Esophagus (tissue), 2 donors: Measurements from ENCODE around the gene BTK. TPM values are rescaled to one million over a fixed set of nuclear protein-coding genes. Genes with fewer than 3 reads are reported as not detected.
A peak's percentile ranks its signal among the peaks of the same experiment; 100 is the strongest.

Source experiments
- H3K27ac ChIP-seq, 2 donors: one replicate each; pipeline ENCODE4 v1.5.1; 2013; ENCODE audit warnings: low read depth in 2 of 2, mild to moderate bottlenecking in 2 of 2, inconsistent platforms in 1 of 2, low read length in 1 of 2, moderate library complexity in 1 of 2
- H3K27me3 ChIP-seq, 2 donors: one replicate each; pipeline ENCODE4 v1.6.1; 2013; ENCODE audit warnings: low read length in 2 of 2, control low read depth in 1 of 2, mild to moderate bottlenecking in 1 of 2; ENCODE audit not compliant: insufficient read depth in 2 of 2, control insufficient read depth in 1 of 2
- H3K36me3 ChIP-seq, 2 donors: one replicate each; pipeline ENCODE4 v1.6.1; 2013; ENCODE audit warnings: low read length in 1 of 2; ENCODE audit not compliant: control insufficient read depth in 2 of 2, insufficient read depth in 2 of 2
- H3K4me1 ChIP-seq, 2 donors: one replicate each; pipeline ENCODE4 v1.6.1; 2013; ENCODE audit warnings: low read length in 1 of 2; ENCODE audit not compliant: control insufficient read depth in 2 of 2, insufficient read depth in 2 of 2
- H3K4me3 ChIP-seq, 2 donors: one replicate each; pipeline ENCODE4 v1.5.1; 2013; ENCODE audit warnings: low read length in 2 of 2, mild to moderate bottlenecking in 2 of 2, low read depth in 1 of 2, moderate library complexity in 1 of 2
- H3K9me3 ChIP-seq, 2 donors: one replicate each; pipeline ENCODE4 v1.6.1; 2013; ENCODE audit warnings: mild to moderate bottlenecking in 2 of 2, low read depth in 1 of 2, low read length in 1 of 2, moderate library complexity in 1 of 2; ENCODE audit not compliant: control insufficient read depth in 2 of 2, insufficient read depth in 1 of 2
- WGBS, 2 donors: extraction: QIAGEN DNeasy Blood & Tissue Kit; methylation state at CpG; one replicate each; pipeline ENCODE4 v1.1.7; 2013; 5-methylcytosine and 5-hydroxymethylcytosine counted together
- polyA plus RNA-seq, 2 donors: library from polyadenylated mRNA; stranded (reverse); fragments of 200-250 nt; gene quantifications; one replicate each; pipeline ENCODE4 v1.2.3, GENCODE V29; 2013
- donor health status: healthy with polysubstance abuse.
- donor health status: Bipolar disorder and iron deficiency.

The BTK gene
- polyA plus RNA-seq, 2 donors, result 0.55 to 1.1 TPM

DNA sequence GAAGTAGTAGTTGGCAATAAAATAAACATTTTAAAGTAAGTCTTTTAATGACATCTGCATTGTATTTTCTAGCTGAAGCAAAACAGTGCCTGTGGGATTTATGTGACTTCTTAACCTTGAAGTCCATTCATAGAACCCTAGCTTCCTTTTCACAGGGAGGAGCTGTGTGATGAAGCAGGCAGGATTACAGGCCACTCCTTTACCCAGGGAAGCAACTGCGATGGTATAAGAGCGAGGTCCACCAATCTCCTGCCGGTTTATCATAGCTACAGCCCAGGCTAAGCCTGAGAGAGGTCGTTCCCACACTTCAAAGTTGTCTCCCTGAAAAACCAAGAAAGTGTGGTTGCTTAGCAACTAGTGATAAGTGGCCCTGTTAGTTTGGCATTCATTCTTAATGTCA, 11.8 kb upstream of the BTK start:
- H3K4me3 ChIP-seq, result no peak overlapping the region
- WGBS, 2 donors, result 33 to 37% methylated on average over 4 of the region's 4 CpGs
- no peaks in the 10 kb centered on the region for H3K9me3 ChIP-seq
- no peaks in the 10 kb centered on the region for H3K4me1 ChIP-seq
- H3K27me3 ChIP-seq, result peaks cover 0 to 2% of the 10 kb centered on the region in 2 donors
- no peak overlapping the region for H3K27ac ChIP-seq
- H3K36me3 ChIP-seq, result no peaks in the 10 kb centered on the region

- Histone ChIP-seq H3K4me1 (no peaks in the 10 kb centered on the region), H3K9me3 (no peaks in the 10 kb centered on the region), H3K36me3 (no peaks in the 10 kb centered on the region), H3K27ac (no peak overlapping the region), H3K27me3 (peaks cover 0 to 2% of the 10 kb centered on the region in 2 donors), H3K4me3 (no peak overlapping the region)
- WGBS, 2 donors, result 77 to 78% methylated on average over 1 of the region's 1 CpG
These were observed 9.8 kb upstream of the BTK start for GRCh38 chrX:101395789-101396188.

GRCh38 chrX:101394372-101394771, 8.4 kb upstream of the BTK start:
- H3K36me3 ChIP-seq, result no peaks in the 10 kb centered on the region
- no peak overlapping the region for H3K4me3 ChIP-seq
- H3K9me3 ChIP-seq, result no peaks in the 10 kb centered on the region
- H3K4me1 ChIP-seq, result no peaks in the 10 kb centered on the region
- peaks cover 0 to 2% of the 10 kb centered on the region in 2 donors for H3K27me3 ChIP-seq
- H3K27ac ChIP-seq, result no peak overlapping the region

DNA sequence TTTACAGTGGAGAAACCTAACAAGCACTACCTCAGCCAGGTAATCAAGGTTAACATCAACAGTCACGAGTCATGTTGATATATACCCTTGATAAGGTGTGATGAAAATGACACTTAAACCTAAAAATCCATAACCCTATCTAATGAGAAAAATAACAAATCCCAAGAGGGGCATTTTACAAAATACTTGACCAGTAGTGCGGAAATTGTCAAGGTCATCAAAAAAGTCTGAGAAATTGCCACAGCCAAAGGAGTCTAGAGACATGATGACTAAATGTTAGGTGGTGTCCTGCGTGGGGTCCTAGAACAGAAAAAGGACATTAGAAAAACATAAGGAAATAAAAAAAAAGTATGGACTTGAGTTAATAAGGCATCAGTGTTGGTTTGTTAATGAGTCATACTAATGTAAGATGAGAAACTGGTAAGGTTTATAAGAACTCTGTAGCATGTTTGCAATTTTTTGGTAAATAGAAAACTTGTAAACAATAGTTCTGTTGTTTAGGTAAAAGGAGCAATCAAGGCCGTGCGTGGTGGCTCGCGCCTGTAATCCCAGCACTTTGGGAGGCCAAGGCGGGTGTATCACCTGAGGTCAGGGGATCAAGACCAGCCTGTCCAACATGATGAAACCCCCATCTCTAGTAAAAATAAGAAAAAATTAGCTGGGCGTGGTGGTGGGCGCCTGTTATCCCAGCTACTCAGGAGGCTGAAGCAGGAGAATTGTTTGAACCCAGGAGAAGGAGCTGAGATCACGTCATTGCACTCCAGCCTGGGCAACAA, 7.7 kb upstream of the BTK start:
- Histone ChIP-seq H3K4me1 (no peaks in the 10 kb centered on the region), H3K27me3 (peaks cover 0 to 2% of the 10 kb centered on the region in 2 donors), H3K36me3 (no peaks in the 10 kb centered on the region), H3K9me3 (no peaks in the 10 kb centered on the region), H3K4me3 (no peak overlapping the region), H3K27ac (no peak overlapping the region)
- 84 to 85% methylated on average over 11 of the region's 11 CpGs for WGBS, 2 donors

DNA sequence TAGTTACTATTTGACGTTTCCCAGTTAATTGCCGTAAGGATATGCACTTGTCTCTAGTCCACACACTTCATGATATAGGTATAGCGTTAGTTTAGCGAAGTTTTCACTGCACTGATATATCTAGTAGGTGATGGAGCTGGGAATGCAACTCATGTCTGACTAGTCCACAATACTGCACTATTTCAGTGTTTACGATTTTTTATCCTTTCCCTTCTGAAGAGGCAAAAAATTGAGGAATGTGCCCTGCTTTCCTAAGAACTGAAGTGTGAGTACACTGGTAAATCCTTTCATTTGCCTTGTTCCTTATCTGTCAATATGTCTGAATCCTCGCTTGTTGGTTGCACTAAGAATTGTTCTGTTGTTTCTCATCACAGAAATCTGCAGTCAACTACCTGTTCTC, 5.8 kb upstream of the BTK start:
- peaks cover 0 to 2% of the 10 kb centered on the region in 2 donors for H3K27me3 ChIP-seq
- H3K4me3 ChIP-seq, result peak overlapping the region; percentile 52 to 54
- H3K36me3 ChIP-seq, result no peaks in the 10 kb centered on the region
- peak overlapping the region in 1 of 2 donors; percentile 89 for H3K27ac ChIP-seq
- WGBS, 2 donors, result 31 to 54% methylated on average over 6 of the region's 6 CpGs
- no peaks in the 10 kb centered on the region for H3K4me1 ChIP-seq
- H3K9me3 ChIP-seq, result no peaks in the 10 kb centered on the region

- no peaks in the 10 kb centered on the region for H3K4me1 ChIP-seq
- H3K36me3 ChIP-seq, result no peaks in the 10 kb centered on the region
- WGBS, 2 donors, result 1 to 30% methylated on average over 47 of the region's 47 CpGs
- H3K9me3 ChIP-seq, result no peaks in the 10 kb centered on the region
- no peaks in the 10 kb centered on the region for H3K27me3 ChIP-seq
- peak within 1 kb of the TSS; percentile 74 to 89 for H3K27ac ChIP-seq
- H3K4me3 ChIP-seq, result peak within 1 kb of the TSS; percentile 52 to 54
These were observed 4.9 kb upstream of the BTK start, which contains the start of gene RPL36A for GRCh38 chrX:101390664-101391525. TSS of gene RPL36A (plus strand) at chrX:101391011. CDS start at chrX:101391044, 33 bp downstream.

DNA sequence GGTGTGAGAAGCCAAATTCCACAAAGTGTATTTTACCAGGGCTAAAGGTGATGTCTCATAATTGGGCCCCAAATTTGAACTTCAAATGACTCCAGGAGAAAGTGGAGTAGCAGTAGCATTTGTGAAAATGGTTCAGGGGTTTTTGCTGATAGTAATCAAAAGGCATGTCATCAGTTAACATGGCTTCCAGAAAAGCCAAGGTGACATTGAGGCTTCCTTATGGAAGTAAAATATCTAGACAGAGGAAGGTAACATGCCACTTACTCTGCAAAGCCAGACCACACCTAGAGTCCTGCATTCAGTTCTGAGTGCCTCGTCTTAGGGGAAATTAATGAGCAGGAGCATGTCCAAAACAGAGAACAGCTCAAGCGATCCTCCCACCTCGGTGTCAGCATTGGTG, 2.6 kb upstream of the BTK start:
- Histone ChIP-seq H3K9me3 (no peaks in the 10 kb centered on the region), H3K4me1 (no peaks in the 10 kb centered on the region), H3K27ac (no peak overlapping the region), H3K36me3 (no peaks in the 10 kb centered on the region), H3K27me3 (no peaks in the 10 kb centered on the region), H3K4me3 (no peak overlapping the region)
- 90 to 91% methylated on average over 3 of the region's 3 CpGs for WGBS, 2 donors

GRCh38 chrX:101386542-101386885, 523 bp upstream of the BTK start:
- H3K27ac ChIP-seq, result no peak overlapping the region
- 67 to 68% methylated on average over 6 of the region's 6 CpGs for WGBS, 2 donors

DNA sequence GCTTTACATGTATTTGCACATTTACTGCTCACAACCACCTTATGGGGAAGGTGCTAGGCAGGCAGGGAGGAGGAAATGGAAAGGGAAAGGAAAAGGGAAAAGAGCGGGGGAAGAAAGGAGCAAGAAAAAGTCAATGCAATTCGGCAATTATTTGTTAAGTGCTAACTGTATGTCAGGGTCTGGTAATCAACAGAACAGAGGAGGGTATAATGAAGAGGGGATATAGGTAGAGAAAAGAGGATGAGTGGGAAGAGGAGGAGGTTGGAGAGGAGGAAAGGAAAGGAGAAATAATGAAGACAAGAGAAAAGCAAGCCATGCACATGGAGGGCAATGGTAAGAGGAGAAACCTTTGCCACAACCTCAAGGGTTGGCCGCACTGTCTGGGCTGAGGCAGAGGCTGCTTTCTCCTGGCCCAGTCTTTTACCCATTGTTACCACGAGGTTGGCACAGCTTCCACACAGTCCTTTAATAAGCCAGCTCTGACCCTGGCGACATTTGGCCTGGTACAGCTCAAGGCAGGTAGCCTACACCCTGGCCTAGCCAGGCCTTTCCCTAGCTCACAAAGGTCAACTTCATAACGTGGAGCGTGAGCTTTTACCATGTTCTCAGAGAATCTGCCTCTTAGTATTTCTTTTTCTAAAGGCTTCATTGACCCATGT, 836 bp downstream of the BTK start:
- WGBS, 2 donors, result 66 to 83% methylated on average over 7 of the region's 7 CpGs
- H3K4me3 ChIP-seq, result no peak overlapping the region
- no peaks in the 10 kb centered on the region for H3K9me3 ChIP-seq
- H3K27ac ChIP-seq, result no peak overlapping the region
- H3K36me3 ChIP-seq, result no peaks in the 10 kb centered on the region
- no peaks in the 10 kb centered on the region for H3K27me3 ChIP-seq
- H3K4me1 ChIP-seq, result no peaks in the 10 kb centered on the region

More at GRCh38 chrX:101386542-101386885, 523 bp upstream of the BTK start:
- Histone ChIP-seq H3K36me3 (no peaks in the 10 kb centered on the region), H3K27me3 (no peaks in the 10 kb centered on the region), H3K4me3 (no peak overlapping the region), H3K9me3 (no peaks in the 10 kb centered on the region), H3K4me1 (no peaks in the 10 kb centered on the region)
